ENCODE measurements around the gene RGPD5.
"Not testable (repeated sequence)": the region's sequence is repeated elsewhere in the genome, so short reads cannot be mapped to it uniquely, and the experiment has no call there.

RGPD5 gene

DNA sequence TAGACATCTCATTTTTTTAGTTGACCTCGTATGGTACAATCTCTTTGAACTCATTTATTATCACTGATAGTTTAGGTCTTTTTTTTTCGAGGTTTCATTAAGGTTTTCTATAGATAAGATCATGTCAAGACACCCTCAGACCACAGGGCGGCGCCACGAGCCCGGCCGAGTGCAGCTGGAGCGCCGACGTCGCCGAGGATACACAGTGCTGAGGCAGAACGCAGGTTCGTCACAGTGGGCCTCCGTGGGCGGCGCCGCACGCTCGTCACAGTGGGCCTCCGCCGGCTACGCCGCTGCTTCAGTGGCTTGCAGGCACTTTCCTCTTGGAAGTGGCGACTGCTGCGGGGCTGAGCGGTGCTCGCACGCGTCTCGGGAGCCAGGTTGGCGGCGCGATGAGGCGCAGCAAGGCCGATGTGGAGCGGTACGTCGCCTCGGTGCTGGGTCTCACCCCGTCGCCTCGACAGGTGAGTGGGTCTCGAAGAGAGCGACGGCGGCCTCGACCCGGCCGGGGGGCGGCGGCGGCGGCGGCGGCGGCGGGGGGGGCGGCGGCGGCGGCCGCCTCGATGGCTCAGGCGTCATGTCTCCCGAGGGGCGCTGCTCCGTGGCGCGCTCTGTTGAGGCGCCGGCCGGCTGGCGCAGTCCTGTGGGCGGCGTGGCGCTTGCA, at the start of gene RGPD5:
Gene RGPD5, plus strand, starts transcription at position 232 of the 664 bp plus-strand sequence. Its CDS starts 161 bp downstream, at position 393.
- in situ Hi-C loops (cut with MboI; ENCODE audit: low sequenced_read_pairs) = not testable (repeated sequence)

DNA sequence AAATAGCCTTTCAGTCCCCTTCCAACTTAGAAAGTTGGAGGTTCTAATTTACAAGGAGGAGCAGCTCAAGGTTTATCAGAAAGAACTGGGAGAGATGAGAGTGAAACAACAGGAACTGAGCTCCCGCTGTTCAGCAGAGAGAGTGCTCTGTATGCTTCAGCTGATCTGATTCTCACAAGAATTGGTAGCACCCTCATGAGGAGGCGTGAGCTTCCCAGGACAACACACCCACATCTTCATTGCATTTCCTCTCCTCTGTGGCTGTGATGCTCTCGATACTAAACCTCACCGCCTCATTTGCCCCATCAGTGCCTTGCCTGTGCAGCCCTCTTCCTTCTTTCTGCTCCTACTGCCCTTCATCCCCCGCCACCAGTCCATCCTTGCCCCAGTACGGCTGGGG, 42.5 kb upstream of the RGPD5 start:
- in situ Hi-C loops (cut with MboI; ENCODE audit: low sequenced_read_pairs) = not testable (repeated sequence)

DNA sequence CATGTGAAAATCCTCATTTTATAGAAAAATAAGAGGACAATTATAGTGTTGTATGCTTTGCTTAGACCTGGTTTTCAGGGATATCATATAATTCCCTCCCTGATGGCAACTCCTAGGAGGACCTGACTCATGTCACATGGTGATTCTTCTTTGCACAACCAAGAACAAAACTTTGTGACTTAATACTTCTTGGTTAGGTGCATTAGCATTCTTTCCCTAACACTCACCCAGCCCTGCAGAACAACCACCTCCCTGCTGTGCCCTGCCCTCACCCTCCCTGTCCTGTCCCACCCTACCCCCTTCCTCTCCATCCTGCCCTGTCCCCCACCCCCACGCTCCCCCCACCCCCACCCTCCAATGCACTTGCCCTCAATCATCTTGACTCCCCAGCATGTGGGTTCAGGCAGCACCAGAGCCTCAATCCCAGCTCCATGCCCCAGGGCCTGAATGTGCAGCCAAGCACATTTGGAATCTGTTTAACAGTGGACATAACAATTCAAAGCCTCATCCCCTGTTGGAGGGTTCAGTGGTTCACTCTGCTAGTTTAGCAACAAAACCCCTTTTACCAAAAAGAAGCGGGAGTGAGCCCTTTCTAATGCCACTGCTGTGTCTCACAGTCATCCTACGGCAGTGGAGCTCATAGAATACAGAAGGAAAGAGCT, 36.8 kb upstream of the RGPD5 start:
- in situ Hi-C loops (cut with MboI; ENCODE audit: low sequenced_read_pairs) = not testable (repeated sequence)

DNA sequence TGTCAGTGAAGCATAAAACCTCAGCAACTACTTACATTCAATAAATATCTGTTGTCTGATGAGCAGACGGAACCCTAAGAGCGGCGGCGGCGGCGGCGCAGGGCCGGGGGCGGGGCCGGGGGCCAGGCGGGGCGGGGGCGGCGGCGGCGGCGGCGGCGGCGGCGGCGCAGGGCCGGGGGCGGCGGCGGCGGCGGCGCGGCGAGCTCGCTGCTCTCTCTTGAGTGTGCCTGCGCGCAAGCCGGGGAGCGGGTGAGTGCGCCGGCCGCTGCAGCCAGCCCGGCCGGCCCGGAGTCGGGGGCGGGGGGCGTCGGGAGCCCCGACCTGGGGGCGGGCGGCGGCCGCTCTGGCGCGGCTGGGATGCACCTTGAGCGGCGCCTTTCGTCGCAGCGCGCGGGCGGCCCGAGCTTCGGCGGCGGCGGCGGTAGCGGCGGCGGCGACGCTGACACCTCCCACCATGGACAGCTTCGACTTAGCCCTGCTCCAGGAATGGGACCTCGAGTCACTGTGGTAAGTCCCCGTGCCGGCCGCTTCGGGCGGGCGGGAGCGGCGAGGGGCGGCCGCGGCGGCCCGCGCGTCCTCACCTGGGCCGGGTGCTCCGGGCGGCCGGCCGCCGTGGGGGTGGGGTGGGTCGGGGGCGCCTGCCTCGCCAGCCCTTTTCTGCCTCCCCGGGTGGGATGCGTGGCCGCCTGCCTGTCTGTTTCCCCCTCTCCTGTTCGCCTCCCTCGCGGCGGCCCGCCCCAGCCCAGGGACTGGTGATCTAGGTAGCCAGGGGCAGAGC, 33.7 kb upstream of the RGPD5 start:
- in situ Hi-C loops (cut with MboI; ENCODE audit: low sequenced_read_pairs) = not testable (repeated sequence)

DNA sequence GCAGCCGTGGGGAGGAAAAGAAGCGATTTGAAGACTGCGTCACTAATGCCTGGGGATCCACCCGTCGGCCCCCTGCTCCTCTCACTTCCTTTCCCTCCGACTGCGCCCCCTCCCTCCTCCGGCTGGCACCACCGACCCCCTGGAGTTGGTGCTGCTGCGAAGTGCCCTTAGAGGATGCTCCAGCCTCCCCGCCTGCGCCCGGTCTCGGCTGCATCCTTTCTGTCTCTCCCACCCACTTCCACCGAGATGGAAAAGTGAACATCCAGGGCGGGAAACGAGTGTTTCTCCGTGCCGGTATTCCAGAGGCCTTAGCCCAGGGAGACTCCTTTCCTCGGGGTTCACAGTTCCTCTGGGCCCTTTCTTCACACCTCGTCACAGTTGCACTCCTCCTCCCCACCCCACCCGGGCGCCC, 33.1 kb upstream of the RGPD5 start:
- in situ Hi-C loops (cut with MboI; ENCODE audit: low sequenced_read_pairs) = not testable (repeated sequence)

DNA sequence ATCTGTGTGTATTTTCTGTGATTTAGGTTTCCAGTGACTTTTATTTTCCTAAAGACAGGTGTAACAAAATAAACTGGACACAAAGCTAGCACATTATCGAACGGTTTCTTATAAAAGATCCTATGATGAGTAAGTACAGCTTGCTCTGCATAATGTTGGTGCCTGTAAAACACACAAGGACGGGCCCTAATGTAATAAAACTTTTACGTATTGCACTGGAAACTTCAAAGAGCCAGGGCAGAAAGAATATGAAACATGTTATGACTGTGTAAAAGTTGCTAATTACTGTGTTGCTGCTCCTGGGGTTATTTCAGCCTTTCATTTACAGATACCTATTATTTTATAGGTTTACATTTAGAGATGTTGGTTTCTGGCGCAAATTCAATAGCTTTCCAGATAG, 32.1 kb upstream of the RGPD5 start:
- in situ Hi-C loops (cut with MboI; ENCODE audit: low sequenced_read_pairs) = not testable (repeated sequence)

DNA sequence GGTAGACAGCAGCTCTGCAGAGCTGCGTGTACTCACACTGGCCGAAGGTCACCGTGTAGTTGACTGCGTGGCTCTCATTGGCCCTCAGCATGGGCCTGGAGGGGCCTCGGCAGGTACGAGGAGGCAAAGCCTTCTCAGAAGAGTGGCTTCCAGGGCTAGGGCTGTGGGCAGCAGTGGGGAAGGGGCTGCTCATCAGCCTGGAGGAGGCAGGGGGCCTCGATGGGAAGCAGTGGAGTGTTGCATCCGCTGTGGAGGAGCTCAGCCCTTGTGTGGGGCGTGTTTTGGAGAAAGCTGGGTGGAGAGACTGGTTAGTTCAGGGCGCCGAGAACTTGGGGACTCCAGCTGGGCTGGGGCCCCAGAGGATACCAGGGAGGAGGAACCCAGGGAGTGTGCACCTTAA, 28.0 kb upstream of the RGPD5 start:
- in situ Hi-C loops (cut with MboI; ENCODE audit: low sequenced_read_pairs) = not testable (repeated sequence)

DNA sequence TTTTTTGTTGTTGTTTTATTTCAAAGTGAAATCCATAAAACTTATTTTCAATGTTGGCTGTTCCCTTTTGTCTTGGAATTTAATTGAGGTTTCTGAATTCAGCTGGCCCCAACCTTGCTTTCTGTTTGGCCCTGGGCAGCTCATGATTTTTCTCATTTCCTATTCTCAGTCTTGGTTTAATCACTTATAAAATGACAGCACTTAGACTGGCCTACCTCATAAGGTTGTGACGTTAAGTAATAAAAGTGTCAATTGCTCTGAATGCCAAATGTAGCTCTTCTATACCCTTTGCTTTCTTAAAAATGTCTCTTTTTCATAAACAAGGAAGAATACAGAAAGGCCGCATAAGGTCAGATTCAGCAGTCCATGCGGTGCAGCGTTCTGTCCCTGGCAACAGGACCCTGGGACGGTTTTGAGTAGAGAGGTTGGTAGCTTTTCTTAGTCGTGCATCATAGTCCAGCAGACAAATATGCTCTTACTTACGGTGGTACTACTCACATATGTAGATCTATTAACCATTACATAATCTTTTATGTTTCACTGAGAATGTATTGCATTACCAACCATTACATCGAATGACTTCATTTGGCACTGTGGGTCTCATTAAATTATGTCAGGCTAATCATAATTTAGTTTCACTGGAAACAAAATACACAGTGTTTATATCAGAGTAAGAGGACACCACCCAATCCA, 27.1 kb upstream of the RGPD5 start:
- in situ Hi-C loops (cut with MboI; ENCODE audit: low sequenced_read_pairs) = not testable (repeated sequence)

DNA sequence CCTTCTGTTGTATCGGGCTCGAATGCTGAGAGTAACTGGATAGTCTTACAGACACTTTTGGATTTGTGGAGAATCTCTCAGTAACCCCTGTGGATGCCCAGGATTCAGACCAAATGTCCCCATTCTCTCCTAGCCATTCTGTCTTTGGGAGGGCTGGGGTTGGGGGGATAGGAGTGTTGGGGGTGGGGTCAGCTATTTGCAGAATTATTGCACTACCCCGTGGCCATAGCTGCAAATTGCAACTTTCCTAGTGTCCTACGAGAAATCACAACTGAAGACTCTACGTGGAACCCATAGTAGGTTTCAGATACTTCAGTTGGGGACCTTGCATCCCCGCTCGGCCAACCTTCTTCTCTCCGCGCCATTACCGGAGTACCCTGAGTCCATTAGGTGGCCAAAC, 25.2 kb upstream of the RGPD5 start:
- in situ Hi-C loops (cut with MboI; ENCODE audit: low sequenced_read_pairs) = not testable (repeated sequence)

DNA sequence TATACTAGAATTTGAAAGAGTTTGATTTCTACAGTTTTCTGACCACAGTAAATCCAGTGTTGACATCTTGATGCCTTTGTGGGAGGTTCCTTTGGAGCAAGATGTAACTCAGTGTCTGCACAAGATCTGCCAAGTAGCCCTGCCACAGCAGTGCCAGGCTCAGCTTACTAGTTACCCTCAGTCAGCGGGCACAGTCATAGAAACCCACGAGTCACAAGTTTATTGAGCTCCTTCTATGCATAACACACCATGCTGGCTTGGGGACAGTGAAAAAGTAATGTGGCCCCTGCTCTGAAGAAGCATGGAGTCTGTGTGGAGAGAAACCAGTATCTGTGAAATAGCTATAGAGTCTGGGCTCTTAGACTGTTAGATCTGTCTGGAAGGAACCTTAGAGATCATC, 15.0 kb upstream of the RGPD5 start:
- in situ Hi-C loops (cut with MboI; ENCODE audit: low sequenced_read_pairs) = not testable (repeated sequence)

DNA sequence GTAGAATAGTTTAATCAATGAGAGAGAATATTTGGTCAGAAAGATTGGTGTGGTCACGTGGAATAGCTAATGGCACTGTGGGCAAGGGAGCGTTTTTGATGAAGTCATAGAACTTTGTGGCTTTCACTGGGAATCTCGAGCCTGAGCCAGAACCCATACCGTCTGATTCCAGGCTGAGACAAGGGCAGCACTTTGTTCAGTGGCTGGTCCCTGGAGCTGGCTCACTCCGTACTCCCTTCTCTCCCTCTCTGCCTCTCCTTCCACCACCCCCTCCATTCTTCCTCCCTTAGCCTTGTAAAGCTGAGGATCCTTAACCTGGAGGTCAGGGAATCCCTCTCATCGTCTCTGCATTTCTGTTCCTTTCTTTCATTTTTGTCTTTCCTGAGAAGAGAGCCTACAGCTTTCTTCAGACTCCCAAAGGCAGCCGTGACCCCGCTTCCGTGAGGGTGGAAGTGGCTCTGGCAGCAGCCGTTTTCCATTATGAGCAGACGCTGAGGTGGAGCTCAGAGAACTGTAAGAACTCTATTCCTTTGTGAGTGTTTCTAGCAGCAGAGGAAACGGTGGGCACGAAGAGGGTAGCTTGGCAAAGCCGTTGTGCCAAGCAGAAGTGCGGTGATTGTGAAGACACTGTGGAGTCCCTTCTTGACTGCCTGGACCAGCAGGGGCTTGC, 12.8 kb upstream of the RGPD5 start:
- in situ Hi-C loops (cut with MboI; ENCODE audit: low sequenced_read_pairs) = not testable (repeated sequence)

DNA sequence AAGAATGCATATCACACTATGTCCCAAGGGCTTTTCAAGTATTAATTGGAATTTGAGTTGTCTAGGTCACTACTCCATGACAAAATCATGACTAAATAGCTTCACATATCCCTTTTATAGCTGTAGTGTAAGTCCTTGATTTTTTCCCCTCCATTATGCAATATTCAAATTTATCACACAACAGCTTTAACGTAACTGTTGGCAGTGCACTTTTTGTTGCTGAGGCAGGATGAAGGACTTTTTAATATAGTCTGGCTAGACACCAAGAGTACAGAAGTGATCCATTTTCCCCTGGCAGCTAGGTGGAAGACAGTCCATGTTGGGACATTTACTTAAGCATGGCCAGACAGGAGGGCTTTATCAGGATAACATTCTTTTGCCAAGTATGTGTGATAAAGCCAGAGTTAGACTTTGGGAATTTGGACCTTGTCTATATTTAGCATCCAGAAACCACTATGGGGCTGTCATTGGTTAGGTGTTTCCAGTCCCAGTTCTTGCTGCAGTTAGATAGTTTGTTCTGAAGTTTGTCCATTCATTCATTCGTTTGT, 11.6 kb upstream of the RGPD5 start:
- in situ Hi-C loops (cut with MboI; ENCODE audit: low sequenced_read_pairs) = not testable (repeated sequence)

DNA sequence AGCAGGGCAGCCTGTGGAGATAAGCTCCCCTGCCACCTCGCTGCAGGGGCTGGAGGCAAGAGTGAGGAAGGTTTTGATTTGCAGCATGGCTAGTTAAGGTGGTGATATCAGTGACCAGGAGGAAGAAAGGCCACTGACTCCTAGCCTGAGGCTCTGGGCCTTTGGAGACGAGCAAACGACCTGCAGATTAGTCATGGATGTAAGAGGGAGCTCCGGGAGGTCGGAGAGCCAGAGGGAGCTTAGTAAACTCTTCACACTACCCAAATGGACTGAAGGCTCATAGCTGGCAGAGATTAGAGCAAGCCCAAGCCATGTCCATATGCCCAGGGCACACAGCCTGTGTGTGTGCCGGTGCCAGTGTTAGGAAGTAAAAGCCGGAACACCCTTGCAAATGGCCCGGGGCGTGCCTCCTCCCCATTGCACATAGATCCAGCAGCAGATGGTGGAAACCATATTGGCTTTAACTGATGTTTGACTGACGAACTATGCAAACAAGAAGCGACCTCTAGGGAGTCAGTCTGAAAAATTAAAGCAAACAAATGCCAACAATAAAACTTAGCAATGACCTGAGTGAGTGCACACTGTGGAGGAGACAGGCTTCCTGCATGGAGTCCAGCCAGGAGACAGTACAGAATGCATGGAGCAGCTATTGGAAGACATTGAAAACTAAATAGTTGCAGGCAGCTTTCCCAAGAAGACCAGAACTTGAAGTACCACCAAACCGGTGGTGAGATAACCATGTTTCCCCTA, 2.4 kb upstream of the RGPD5 start:
- in situ Hi-C loops (cut with MboI; ENCODE audit: low sequenced_read_pairs) = not testable (repeated sequence)

DNA sequence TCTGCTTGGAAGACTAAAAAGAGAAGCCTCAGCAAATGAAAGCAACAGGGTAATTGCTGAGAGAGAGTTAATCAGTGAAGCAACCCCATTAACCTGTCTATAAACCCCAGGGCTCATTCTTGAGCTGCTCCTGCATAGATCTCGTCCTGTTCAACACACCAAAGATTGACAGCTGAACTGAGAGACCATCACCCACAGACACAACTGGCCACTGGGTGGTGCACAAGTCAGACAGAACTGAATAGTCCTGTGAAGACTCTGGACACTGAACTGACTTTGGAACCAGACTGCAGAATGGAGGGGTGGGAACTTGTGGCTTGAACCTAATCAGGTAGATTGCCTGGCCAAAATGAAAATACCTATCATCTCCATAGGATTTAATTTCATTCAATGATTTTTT, 1.4 kb upstream of the RGPD5 start:
- in situ Hi-C loops (cut with MboI; ENCODE audit: low sequenced_read_pairs) = not testable (repeated sequence)

DNA sequence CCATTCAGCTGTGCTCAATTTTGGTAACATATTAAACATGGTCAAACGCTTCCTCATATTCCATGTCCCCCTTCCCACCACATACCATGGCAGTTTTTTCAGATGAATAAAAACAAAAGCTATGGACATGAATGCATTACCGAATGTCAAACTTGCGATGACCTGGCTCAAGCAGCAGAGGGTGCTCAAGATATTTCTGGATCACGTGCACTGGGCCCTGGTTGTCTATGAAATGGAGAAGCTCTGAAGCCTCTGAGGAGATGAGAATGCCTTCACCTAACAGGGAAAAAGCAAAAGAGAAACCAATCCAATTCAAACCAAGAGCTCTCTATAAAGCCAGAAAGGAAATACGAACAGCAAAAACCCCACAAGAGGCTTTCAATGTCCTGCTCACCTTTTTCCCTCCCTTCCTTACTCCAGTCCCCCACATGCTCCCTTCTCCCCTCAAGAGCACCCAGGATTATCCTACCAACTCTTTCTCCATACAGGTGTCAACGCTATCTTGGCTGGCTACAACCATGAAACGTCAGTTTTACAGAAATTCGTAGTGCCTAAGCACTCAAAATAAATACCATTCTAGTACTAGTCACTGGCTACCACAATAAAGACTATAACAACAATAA, 77.1 kb downstream of the RGPD5 start:
- in situ Hi-C loops (cut with MboI; ENCODE audit: low sequenced_read_pairs) = not testable (repeated sequence)

DNA sequence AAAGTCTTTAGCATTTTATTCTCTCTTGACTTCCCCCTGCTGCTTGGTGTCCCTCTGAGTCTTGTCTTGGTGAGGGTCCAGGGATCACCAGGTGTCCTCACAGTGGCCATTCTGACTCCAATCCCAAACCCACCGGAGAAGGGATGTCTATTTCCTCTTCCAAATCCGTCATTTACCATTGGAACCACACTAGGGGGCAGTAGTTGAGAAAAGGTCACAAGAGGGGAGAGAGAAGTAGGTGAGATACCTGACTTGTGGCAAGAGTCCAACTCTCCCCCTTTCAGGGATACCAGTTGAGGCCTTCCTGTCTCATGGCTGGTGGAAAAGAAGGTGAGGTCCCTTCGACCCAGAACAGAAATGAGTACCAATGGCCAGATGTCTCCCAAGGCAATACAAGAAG, 82.5 kb downstream of the RGPD5 start:
- in situ Hi-C loops (cut with MboI; ENCODE audit: low sequenced_read_pairs) = not testable (repeated sequence)

DNA sequence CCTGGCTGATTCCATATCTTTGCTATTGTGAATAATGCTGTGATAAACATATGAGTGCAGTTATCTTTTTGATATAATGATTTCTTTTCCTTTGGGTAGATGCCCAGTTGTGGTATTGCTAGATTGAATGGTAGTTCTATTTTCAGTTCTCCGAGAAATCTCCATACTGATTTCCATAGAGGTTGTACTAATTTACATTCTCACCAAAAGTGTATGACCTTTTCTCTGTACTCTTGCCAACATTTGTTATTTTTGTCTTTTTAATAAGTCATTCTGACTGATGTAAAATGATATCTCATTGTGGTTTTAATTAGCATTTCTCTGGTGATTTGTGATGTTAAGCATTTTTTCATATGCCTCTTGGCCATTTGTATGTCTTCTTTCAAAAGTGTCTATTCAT, 88.0 kb downstream of the RGPD5 start:
- in situ Hi-C loops (cut with MboI; ENCODE audit: low sequenced_read_pairs) = not testable (repeated sequence)

DNA sequence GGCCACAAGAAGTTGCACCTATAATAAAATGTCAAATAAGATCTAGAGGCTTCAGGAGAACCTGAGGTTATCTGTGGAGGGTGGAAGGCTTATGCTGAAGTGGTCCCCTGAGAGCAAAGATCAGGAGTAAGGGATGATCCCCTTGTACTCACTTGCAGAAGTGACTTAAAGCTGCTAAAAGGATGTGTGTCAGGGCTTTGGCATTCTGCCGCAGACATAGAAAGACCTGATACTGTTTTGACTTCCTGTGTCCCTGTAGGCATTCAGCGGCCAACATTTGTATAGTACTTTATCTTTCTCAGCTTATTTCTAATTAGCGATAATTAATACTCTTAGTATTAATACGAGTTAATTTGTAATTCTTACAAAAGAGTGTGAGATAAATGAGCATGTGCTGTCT, 94.3 kb downstream of the RGPD5 start:
- in situ Hi-C loops (cut with MboI; ENCODE audit: low sequenced_read_pairs) = not testable (repeated sequence)

DNA sequence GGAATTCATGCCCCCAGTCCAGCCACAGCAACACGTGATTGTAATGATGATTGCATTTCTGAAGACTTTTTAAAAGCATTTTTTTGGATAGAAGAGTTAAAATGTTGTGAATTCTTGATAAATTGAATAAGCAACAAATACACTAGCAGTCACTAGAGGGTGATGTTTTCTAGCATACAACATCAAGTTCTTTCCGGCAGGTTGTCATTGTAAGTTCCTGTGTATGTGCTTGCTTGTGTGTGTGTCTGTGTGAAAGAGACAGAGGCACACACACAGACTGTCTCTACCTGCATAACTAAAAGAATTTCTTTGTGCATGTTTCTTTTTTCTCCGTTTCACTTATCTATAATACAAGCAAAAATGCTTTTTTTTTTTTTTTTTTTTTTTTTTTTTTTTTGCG, 95.8 kb downstream of the RGPD5 start:
- in situ Hi-C loops (cut with MboI; ENCODE audit: low sequenced_read_pairs) = not testable (repeated sequence)
